A673 (cell line): ENCODE data around the gene ANO3. TPM values are rescaled to one million over a fixed set of nuclear protein-coding genes. Genes with fewer than 3 reads are reported as not detected.

Experiments
- BruUV-seq: library from RNA; stranded (reverse); fragments of 400-500 nt; replicated peaks from 2 replicates; lab custom pipeline; 2021; lab: Mats Ljungman, UMichigan
- CTCF ChIA-PET: fragments of 300-600 bp; sonication (Branson Sonifier 250); formaldehyde crosslinking; loops from one replicate; lab custom pipeline; 2022; ENCODE audit warnings: antibody characterized with exemption; lab: Charles Lee
- POLR2A ChIA-PET: fragments of 300-600 bp; sonication (Branson Sonifier 250); formaldehyde crosslinking; loops from one replicate; lab custom pipeline; 2022; ENCODE audit warnings: antibody characterized with exemption; ENCODE audit not compliant: low non-redundant PET; lab: Charles Lee
- DNase-seq: peaks from one replicate; pipeline ENCODE4 v3.0.0-alpha.2; 2015; ENCODE audit warnings: low spot score
- H3K27ac ChIP-seq: fragments of 200-600 bp; sonication (generic); 2 replicates; pipeline ENCODE4 v1.5.1; 2016; ENCODE audit warnings: mixed run types, low read depth, mild to moderate bottlenecking, mixed read lengths, antibody characterized with exemption, low read length; ENCODE audit not compliant: poor library complexity, severe bottlenecking
- H3K27me3 ChIP-seq: fragments of 200-600 bp; sonication (generic); replicated peaks from 2 replicates; pipeline ENCODE4 v1.6.1; 2017; ENCODE audit warnings: mixed run types, low read depth, mild to moderate bottlenecking, mixed read lengths, antibody characterized with exemption, low read length; ENCODE audit not compliant: insufficient read depth, poor library complexity
- H3K36me3 ChIP-seq: fragments of 200-600 bp; sonication (generic); 2 replicates; pipeline ENCODE4 v1.6.1; 2016; ENCODE audit warnings: mixed run types, mild to moderate bottlenecking, mixed read lengths, antibody characterized with exemption, low read length; ENCODE audit not compliant: insufficient read depth, poor library complexity, severe bottlenecking
- H3K4me1 ChIP-seq: fragments of 200-600 bp; sonication (generic); 2 replicates; pipeline ENCODE4 v1.6.1; 2017; ENCODE audit warnings: mixed run types, mild to moderate bottlenecking, mixed read lengths, antibody characterized with exemption, low read length; ENCODE audit not compliant: insufficient read depth, poor library complexity, severe bottlenecking
- H3K4me3 ChIP-seq: fragments of 200-600 bp; sonication (generic); 2 replicates; pipeline ENCODE4 v1.5.1; 2016; ENCODE audit warnings: low read depth, mixed run types, mild to moderate bottlenecking, mixed read lengths, low read length; ENCODE audit not compliant: poor library complexity, severe bottlenecking
- H3K9me3 ChIP-seq: fragments of 200-600 bp; sonication (generic); 2 replicates; pipeline ENCODE4 v1.6.1; 2016; ENCODE audit warnings: mixed run types, low read depth, mild to moderate bottlenecking, mixed read lengths, antibody characterized with exemption, low read length; ENCODE audit not compliant: poor library complexity, severe bottlenecking
- EZH2 ChIP-seq: fragments of 200-600 bp; sonication (generic); IDR thresholded peaks from 2 replicates; pipeline ENCODE4 v1.6.1; 2017; ENCODE audit warnings: borderline replicate concordance, low read depth, mild to moderate bottlenecking, mixed read lengths, antibody characterized with exemption, low read length; ENCODE audit not compliant: poor library complexity, severe bottlenecking
- intact Hi-C: fragments of 100-400 bp; cut with micrococcal nuclease; formaldehyde crosslinking; loops from one replicate; pipeline ENCODE4 v1.10.0; 2022; ENCODE audit not compliant: unreplicated experiment
- total RNA-seq: library from RNA; stranded (reverse); gene quantifications from 2 replicates; pipeline ENCODE4 v1.2.3, GENCODE V29; 2021
- TF ChIP-seq, protein P1 (sequence below): fragments of 300-800, 200-600 bp; sonication (generic); conservative IDR thresholded peaks from 2 replicates; pipeline ENCODE4 v1.5.1; 2017; ENCODE audit warnings: low read depth, mild to moderate bottlenecking, antibody characterized with exemption, low read length, moderate library complexity, mixed read lengths

Gene ANO3
- total RNA-seq, 1 experiment from 2014 or later, result not detected

- H3K27me3 ChIP-seq, result no peaks in the 10 kb centered on the region
- ChIA-PET CTCF (no interaction called here), POLR2A (no interaction called here)
- BruUV-seq, result no TSS peak
- intact Hi-C loops, result no loop called here
- no peaks in the 10 kb centered on the region for H3K4me1 ChIP-seq
- TF ChIP-seq, protein P1, sequence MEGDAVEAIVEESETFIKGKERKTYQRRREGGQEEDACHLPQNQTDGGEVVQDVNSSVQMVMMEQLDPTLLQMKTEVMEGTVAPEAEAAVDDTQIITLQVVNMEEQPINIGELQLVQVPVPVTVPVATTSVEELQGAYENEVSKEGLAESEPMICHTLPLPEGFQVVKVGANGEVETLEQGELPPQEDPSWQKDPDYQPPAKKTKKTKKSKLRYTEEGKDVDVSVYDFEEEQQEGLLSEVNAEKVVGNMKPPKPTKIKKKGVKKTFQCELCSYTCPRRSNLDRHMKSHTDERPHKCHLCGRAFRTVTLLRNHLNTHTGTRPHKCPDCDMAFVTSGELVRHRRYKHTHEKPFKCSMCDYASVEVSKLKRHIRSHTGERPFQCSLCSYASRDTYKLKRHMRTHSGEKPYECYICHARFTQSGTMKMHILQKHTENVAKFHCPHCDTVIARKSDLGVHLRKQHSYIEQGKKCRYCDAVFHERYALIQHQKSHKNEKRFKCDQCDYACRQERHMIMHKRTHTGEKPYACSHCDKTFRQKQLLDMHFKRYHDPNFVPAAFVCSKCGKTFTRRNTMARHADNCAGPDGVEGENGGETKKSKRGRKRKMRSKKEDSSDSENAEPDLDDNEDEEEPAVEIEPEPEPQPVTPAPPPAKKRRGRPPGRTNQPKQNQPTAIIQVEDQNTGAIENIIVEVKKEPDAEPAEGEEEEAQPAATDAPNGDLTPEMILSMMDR, result no peak
- no peak for TF ChIP-seq EZH2
- no peak overlapping the region for H3K4me3 ChIP-seq
- H3K27ac ChIP-seq, result no peak overlapping the region
- H3K36me3 ChIP-seq, result no peaks in the 10 kb centered on the region
- DNase-seq, result no peak
- no peaks in the 10 kb centered on the region for H3K9me3 ChIP-seq
These were observed 145.5 kb downstream of the ANO3 start for GRCh38 chr11:26477396-26477795.

DNA sequence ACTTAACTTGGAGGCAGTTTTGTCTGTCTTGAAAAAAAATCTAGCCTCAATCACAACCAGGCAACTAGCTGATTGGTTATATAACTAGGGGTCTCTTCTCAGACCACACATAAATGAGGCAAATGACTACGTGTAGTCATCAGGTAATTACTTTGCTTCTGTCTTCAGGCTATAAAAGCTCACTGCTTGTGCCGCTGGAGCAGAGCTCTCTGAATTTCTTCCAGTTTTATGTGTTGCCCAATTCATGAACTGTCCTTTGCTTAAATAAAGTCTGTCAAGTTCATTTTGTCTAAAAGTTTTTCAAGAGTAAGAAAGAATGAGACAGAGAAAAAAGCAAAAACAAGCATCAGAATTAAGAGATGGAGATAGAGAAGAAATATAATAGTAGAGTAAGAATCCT, 146.8 kb downstream of the ANO3 start:
- TF ChIP-seq, protein P1, result no peak
- TF ChIP-seq EZH2, result no peak
- no peaks in the 10 kb centered on the region for H3K36me3 ChIP-seq
- H3K27me3 ChIP-seq, result no peaks in the 10 kb centered on the region
- intact Hi-C loops, result no loop called here
- DNase-seq, result no peak
- H3K4me3 ChIP-seq, result no peak overlapping the region
- no peak overlapping the region for H3K27ac ChIP-seq
- CTCF ChIA-PET, result no interaction called here
- H3K9me3 ChIP-seq, result no peaks in the 10 kb centered on the region
- no TSS peak for BruUV-seq
- POLR2A ChIA-PET, result no interaction called here
- no peaks in the 10 kb centered on the region for H3K4me1 ChIP-seq

GRCh38 chr11:26480041-26480440, 148.1 kb downstream of the ANO3 start:
- Histone ChIP-seq H3K4me3 (no peak overlapping the region), H3K36me3 (no peaks in the 10 kb centered on the region), H3K9me3 (no peaks in the 10 kb centered on the region), H3K4me1 (no peaks in the 10 kb centered on the region), H3K27ac (no peak overlapping the region), H3K27me3 (no peaks in the 10 kb centered on the region)
- BruUV-seq, result no TSS peak
- CTCF ChIA-PET, result no interaction called here
- POLR2A ChIA-PET, result no interaction called here
- no peak for TF ChIP-seq EZH2
- TF ChIP-seq, protein P1, result no peak
- no peak for DNase-seq
- intact Hi-C loops, result no loop called here
